Breast epithelium (tissue), 3 donors: Measurements from ENCODE around the gene PCDHA3.

Experiments used
- CTCF ChIP-seq, 3 donors: fragments of 450-650 bp; IDR thresholded peaks; one replicate each; pipeline ENCODE4 v1.5.1; 2016 to 2017; ENCODE audit warnings: antibody characterized with exemption in 3 of 3, mild to moderate bottlenecking in 3 of 3, moderate library complexity in 3 of 3
- POLR2AphosphoS5 ChIP-seq, 3 donors: sonication (generic); formaldehyde crosslinking; IDR thresholded peaks; one replicate each; pipeline ENCODE4 v1.6.1; 2017; ENCODE audit warnings: antibody characterized with exemption in 3 of 3

GRCh38 chr5:140808889-140809291 lies 8.0 kb downstream of the PCDHA3 start:
- TF ChIP-seq CTCF (IDR thresholded peaks at IDR 0.05) (no peak), POLR2AphosphoS5 (IDR thresholded peaks at IDR 0.05) (no peak)
